SK-N-MC (cell line): Measurements from ENCODE around the gene PRSS53.

ENCODE experiments used
- EZH2 ChIP-seq: fragments of 200-600 bp; sonication (generic); IDR thresholded peaks from one replicate; pipeline ENCODE4 v1.6.1; 2017; ENCODE audit warnings: antibody characterized with exemption
- FOXP2 ChIP-seq: optimal IDR thresholded peaks from 2 replicates; pipeline ENCODE3; 2011; ENCODE audit warnings: mild to moderate bottlenecking, moderate library complexity; ENCODE audit not compliant: insufficient read depth; ENCODE audit errors: extremely low read length, control extremely low read depth
- POLR2AphosphoS5 ChIP-seq: IDR thresholded peaks from 2 replicates; pipeline ENCODE4 v1.6.1; 2012; ENCODE audit warnings: mild to moderate bottlenecking, low read depth, low read length, borderline replicate concordance

DNA sequence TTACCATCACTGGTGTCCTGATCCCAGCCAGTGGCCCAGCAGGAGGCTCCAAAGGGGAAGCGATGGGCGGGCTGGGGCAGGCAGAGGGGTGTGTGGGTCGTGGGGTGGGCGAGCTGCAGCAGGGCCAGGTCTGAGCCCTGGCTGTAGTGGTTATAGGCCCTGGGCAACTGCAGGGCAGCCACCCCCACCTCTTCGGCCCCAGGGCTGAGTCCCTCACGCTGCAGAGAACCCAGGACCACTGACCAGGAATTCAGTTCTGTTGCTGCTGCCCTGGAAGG is 2.2 kb downstream of the PRSS53 start:
- TF ChIP-seq EZH2 (no peak), FOXP2 (no peak), POLR2AphosphoS5 (no peak)
